A172 (cell line): ENCODE measurements around the gene DYSF. TPM values are rescaled to one million over a fixed set of nuclear protein-coding genes. Genes with fewer than 3 reads are reported as not detected.
A peak's percentile ranks its signal among the peaks of the same experiment; 100 is the strongest.

ENCODE experiments used
- DNase-seq: peaks from one replicate; pipeline ENCODE4 v3.0.0-alpha.2; 2015; ENCODE audit warnings: low spot score
- total RNA-seq: library from RNA; depleted of rRNA; stranded (reverse); fragments of >200 nt; shearing (Covaris generic); gene quantifications from 2 replicates; pipeline ENCODE4 v1.2.3, GENCODE V29; 2014

The DYSF gene
- total RNA-seq, 1 experiment from 2014 or later, result 13.6 TPM

- DNase-seq, result no peak
These were observed 252.8 kb downstream of the DYSF start for GRCh38 chr2:71706121-71706520.

DNA sequence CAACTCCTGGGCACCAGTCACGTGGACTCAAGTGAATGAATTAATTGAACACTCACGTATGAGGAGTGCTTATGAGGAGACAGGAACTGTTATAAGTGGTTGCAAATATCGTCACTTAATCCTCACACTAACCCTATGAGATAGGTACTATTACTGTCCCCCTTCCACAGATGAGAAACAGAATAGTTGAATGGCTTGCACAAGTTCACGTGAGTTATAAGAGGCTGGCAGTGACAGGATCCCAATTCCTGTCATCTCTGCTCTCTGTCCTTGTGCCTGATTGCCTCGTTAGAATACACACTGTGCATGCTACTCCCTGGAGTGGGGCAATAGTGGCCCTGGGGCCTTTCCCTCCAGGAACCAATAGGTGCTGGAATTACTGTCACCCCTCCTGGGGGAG lies 253.5 kb downstream of the DYSF start:
- no peak for DNase-seq

DNA sequence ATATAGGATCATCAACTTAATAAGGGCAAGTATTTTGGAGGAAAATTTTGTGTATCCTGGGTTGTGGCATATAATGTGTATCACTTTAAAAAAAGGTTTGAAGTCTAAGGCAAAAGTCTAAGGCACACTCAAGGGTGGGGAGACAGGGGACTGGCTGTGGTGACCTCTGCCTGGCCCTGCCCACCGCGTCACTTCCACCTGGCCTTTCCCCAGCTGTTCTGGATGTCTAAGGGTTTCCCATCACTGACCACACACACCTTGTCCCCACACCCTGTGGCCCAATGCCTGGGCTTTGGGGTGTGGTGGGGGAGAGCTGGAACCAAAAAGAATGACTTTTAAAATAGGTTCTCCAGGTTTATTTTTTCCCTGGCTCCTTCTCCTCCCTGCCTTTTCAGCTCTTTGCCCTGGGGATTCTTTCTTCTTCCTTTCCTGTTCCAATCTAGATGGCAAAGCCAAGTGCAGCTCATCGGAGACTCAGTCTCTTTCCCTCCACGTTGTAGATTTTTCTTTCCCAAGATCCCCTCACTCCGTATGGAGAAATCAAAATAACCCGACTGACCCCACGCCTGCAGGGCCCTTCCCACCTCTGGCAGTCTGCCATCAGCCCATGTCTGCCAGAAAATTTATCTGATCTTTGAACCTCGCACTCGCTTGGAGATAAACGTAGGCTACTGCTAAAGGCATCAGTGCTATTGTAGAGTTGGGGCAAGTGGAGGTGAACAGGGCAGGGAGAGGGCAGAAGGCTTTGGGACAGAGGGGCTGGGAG lies 257.2 kb downstream of the DYSF start:
- no peak for DNase-seq

DNA sequence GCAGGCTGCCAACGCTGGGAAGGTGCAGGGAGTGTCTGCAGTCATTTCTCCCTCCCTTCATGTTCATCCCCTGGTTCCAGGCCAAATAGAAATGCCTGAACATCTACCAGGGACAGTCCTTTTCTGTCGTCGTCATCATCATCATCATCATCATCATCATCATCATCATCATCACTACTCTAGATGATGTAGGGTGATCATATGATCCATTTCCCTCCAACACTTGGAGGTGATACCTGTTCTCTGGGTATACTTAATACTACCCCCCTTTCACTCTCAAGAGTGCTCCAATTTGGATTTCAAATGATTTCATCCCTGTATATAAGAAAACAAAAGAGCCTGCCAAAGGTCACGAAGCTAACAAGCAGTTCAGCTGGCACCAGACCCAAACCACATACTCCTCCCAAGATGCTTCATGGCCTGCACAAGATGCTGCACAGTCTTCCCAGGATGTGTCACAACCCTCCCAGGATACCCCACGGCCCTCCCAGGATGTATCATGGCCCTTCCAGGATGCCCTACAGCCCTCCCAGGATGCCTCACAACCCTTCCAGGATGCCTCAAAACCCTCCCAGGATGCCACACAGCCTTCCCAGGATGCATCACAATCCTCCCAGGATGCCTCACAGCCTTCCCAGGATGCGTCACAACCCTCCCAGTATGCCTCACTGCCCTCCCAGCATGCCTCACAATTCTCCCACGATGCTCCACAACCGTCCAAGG lies 257.9 kb downstream of the DYSF start:
- DNase-seq, result peak; percentile 38

DNA sequence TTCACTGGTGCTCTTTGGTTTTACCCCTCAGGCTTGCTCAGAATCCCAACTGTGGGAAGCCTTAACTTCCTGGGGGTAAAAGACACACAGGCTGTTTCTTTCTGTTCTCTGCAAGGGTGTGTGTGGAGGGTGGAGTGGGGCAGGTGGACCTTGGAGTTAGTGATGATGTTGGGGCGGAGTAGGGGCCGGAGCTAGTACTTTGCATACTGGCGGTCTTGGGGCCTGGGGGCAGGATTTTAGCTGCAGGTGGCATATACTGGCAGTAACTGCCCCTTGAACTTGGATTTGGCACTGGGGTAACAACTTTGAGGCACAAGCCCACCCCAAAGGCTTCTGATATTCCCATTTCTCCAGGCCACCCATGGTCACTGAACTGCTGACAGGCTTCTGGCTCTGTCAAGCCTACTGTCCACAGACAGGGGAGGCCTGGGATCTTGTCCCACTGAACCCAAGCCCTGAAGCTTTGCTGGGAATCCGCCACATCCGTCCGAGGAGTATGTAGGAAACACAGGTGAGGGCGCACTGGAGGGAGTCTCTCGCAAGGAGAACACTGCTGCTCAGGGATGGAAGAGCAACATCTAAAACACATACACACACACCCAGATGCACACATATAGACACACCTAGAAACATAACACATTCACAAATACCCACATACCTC lies 258.9 kb downstream of the DYSF start:
- no peak for DNase-seq

- peak; percentile 80 for DNase-seq
These were observed 260.5 kb downstream of the DYSF start for GRCh38 chr2:71713581-71714580.

DNA sequence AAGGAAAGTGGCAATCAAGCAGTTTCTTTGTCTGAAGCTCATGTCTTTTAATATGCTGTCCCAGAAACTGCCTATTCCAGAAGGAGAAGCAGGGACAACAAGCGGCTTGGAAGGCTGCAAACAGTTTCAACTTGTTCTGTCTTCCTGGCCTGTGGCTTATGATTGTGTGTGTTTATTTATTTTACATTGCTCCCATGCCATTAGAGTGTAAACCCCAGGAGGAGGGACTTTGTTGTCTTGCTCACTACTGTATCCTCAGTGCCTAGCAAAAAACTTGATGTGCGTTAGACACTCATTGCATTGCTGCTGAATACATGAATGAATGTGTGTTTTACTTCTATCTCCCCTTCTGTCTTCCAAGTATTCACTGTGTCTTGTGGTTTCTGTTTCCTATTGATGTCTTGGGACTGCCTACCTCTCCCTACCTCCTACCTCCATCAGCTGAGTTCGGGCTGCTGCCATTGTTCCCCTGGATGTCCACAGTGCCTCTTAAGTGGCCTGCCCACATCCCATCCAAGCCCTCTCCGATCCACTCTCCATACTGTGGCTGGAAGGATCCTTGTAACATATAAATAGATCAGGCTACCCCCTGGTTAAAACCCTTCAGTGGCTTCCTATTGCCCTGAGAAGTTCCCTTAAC lies 261.4 kb downstream of the DYSF start:
- DNase-seq, result no peak

DNA sequence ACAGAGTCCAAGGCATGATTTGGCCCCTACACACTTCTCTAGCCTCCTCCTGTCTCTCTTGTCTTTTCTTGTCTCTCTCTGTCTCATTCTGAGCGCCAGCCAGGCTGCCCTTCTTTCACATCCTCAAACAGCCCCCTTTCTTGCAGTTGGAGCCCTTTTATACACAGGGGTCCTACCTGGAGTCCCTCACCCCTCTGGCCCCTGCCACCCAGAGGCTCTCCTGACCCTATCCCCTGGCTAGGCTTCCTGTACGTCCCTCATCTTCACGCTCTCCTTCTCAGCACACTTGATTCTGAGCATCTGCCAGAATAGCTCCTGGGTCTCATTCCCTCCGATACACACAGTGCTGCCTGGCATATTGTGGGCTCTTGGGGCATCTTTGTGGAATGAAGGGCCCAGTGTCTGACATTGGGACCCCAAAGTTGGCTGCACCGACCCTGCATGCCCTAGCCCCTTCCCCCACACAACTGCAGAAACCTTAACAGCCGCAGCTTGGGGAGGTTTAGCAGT lies 261.9 kb downstream of the DYSF start:
- DNase-seq, result no peak

DNA sequence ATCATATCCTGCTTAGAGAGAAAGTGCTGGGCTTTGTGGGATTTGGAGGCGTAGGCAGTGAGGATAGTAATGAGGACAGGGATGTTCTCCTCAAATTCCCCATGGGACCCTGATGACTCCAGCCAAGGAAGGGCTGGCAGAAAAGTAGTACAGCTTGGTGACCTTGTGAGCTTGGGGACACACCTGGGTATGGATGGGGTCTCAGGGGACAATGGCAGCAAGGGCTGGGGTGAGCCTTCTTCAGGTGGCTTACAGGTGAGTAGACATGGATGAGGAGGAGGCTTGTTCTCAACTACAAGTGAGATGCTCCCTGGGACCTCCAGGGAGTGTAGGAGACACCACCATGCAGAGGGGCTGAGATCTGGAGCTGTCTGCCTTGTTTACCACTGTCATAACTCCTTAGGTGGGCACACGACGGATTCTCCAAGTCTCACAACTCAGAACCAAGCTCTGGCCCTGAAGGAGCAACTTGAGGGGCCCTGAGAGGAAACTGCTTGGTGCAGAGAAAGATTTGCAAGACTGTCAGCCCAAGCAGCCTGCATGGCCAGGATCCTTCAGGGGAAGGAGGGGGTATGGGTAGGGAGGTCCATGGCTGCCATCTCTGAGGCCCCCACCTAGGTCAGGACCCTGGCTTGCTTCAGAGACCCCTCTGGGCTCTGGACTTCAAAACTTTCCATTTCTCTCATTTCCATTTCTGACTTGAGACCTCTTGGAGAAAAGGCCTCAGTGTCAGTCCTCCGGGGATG lies 262.8 kb downstream of the DYSF start:
- DNase-seq, result no peak

GRCh38 chr2:71716697-71717624 lies 263.6 kb downstream of the DYSF start:
- DNase-seq, result peak; percentile 95

GRCh38 chr2:71718686-71719085 lies 265.3 kb downstream of the DYSF start:
- no peak for DNase-seq

GRCh38 chr2:71719520-71720282 lies 266.3 kb downstream of the DYSF start:
- DNase-seq, result no peak

DNA sequence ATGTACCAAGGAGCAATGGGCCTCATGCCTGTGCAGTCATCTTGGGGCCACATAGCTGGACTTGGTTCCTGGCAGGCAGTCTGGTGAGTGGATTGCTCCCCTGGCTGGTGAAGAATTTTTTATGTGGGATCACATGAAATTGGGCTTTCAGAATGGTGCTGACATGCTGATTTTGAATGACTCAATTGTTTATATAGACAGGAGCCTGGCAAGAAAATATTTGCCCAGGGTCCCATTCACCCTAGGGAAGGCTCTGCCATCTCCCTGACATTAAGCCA lies 266.9 kb downstream of the DYSF start:
- DNase-seq, result no peak

- no peak for DNase-seq
These were observed 267.4 kb downstream of the DYSF start for GRCh38 chr2:71720596-71721361.

GRCh38 chr2:71721362-71721665 lies 268.0 kb downstream of the DYSF start:
- no peak for DNase-seq

DNA sequence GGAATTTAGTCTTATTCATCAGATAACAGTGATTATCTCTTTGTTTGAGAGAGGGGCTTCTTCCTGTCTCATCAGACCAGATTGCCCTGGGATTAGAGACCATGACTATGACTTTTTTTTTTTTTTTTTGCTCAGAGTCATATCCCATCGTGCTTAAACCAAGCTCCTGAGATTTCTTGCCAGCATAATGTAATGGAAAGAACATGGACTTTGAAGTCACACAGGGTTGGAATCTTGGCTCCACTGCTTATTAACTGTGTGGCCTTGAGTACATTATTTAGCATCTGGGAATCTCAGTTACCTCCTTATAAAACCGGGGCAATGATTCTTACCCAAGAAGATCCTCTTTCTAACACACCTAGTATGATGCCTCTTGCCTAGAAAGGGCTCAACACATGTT lies 268.3 kb downstream of the DYSF start:
- no peak for DNase-seq

DNA sequence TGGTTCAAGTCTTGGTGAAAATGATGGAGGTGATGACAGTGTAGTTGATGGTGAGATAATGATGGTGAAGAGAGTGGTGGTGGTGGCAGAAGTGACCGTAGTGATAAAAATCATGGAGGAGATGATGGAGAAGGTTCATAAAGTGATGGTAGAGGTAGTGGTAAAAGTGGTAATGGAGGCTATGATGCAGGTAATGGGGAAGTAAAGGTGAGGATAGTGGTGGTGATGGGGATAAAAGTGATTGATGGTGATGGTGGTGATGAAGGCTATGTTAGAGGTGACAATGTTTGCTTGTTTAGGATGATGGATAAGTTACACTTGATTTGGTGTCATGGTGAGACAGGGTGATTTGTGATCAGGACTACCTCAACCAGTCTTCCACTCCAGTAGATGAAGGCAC lies 268.9 kb downstream of the DYSF start:
- DNase-seq, result no peak

GRCh38 chr2:71724793-71725192 lies 271.4 kb downstream of the DYSF start:
- no peak for DNase-seq
